Fibroblast of the conjunctiva (primary cell): ENCODE data around the gene UPP2.

ENCODE experiments used
- DNase-seq: peaks from one replicate; pipeline ENCODE4 v3.0.0-alpha.2; 2010; ENCODE audit warnings: low read depth

Gene UPP2

GRCh38 chr2:158142165-158142564, 40.5 kb downstream of the UPP2 start:
- no peak for DNase-seq

- DNase-seq = no peak
Observed at GRCh38 chr2:158142568-158143332, 41.1 kb downstream of the UPP2 start.

- DNase-seq = no peak
Observed at GRCh38 chr2:158143703-158144360, 42.2 kb downstream of the UPP2 start.

GRCh38 chr2:158144914-158145625, 43.4 kb downstream of the UPP2 start:
- no peak for DNase-seq

GRCh38 chr2:158153270-158154015, 51.8 kb downstream of the UPP2 start:
- no peak for DNase-seq

- no peak for DNase-seq
Observed at GRCh38 chr2:158154596-158154995, 52.9 kb downstream of the UPP2 start.

- no peak for DNase-seq
Observed at GRCh38 chr2:158172719-158173118, 71.0 kb downstream of the UPP2 start.

- no peak for DNase-seq
Observed at GRCh38 chr2:158174495-158174894, 72.8 kb downstream of the UPP2 start.

- DNase-seq = no peak
Observed at GRCh38 chr2:158174956-158175355, 73.3 kb downstream of the UPP2 start.

- no peak for DNase-seq
Observed at GRCh38 chr2:158178646-158179045, 77.0 kb downstream of the UPP2 start.

GRCh38 chr2:158179660-158180059, 78.0 kb downstream of the UPP2 start:
- no peak for DNase-seq

GRCh38 chr2:158181171-158181570, 79.5 kb downstream of the UPP2 start:
- no peak for DNase-seq

- DNase-seq = no peak
Observed at GRCh38 chr2:158182676-158183295, 81.1 kb downstream of the UPP2 start.

- DNase-seq = no peak
Observed at GRCh38 chr2:158184001-158184400, 82.3 kb downstream of the UPP2 start.

GRCh38 chr2:158184556-158185343, 83.1 kb downstream of the UPP2 start:
- no peak for DNase-seq
